Nephron progenitor cell (in vitro differentiated cells): ENCODE measurements around the gene NAPG.

Experiments used
- DNase-seq: peaks from one replicate; pipeline ENCODE4 v3.0.0; 2021
- H3K27ac Mint-ChIP-seq: 2 replicates; pipeline ENCODE4 v1.8.0; 2021; ENCODE audit warnings: mild to moderate bottlenecking, moderate library complexity, mixed read lengths
- H3K27me3 Mint-ChIP-seq: 2 replicates; pipeline ENCODE4 v1.8.0; 2021; ENCODE audit warnings: mild to moderate bottlenecking, low read depth, mixed read lengths; ENCODE audit not compliant: poor library complexity
- H3K36me3 Mint-ChIP-seq: 2 replicates; pipeline ENCODE4 v1.8.0; 2021; ENCODE audit warnings: low read depth, mixed read lengths
- H3K4me1 Mint-ChIP-seq: 2 replicates; pipeline ENCODE4 v1.8.0; 2021; ENCODE audit warnings: mixed read lengths
- H3K4me3 Mint-ChIP-seq: 2 replicates; pipeline ENCODE4 v1.8.0; 2021; ENCODE audit warnings: mild to moderate bottlenecking, moderate library complexity, mixed read lengths
- H3K9me3 Mint-ChIP-seq: 2 replicates; pipeline ENCODE4 v1.8.0; 2021; ENCODE audit warnings: mild to moderate bottlenecking, moderate library complexity, mixed read lengths
- CTCF ChIP-seq: fragments of 200-600 bp; sonication (generic); IDR thresholded peaks from 2 replicates; pipeline ENCODE4 v1.5.0; 2021; ENCODE audit warnings: antibody characterized with exemption

The NAPG gene

GRCh38 chr18:10521566-10521965 is 4.3 kb upstream of the NAPG start:
- Mint-ChIP-seq H3K4me3 (no peak overlapping the region), H3K4me1 (peaks cover 28% of the 10 kb centered on the region), H3K27ac (peak overlapping the region; percentile 7), H3K27me3 (peaks cover 2% of the 10 kb centered on the region), H3K9me3 (peaks cover 4% of the 10 kb centered on the region), H3K36me3 (no peaks in the 10 kb centered on the region)
- DNase-seq: no peak
- no peak for TF ChIP-seq CTCF

DNA sequence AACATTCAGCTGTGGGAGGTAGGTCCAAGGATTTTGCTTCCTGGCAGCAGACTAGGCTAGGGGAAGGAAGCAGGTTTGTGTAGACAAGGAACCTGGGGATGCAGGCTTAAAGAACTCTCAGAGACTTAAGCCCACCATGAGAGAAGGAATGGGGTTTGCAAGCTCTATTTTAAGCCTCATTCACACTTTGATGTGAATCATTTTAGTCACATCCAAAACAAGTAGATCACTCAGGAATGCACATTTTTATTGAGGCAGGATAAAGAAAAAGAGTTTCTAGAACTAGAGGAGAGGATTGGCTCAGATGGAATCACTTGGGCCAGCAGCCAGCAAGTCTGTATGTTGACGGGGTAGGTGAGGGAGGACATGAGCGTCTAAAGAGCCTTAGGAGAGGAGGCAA is 3.3 kb upstream of the NAPG start:
- no peak overlapping the region for H3K4me3 Mint-ChIP-seq
- H3K9me3 Mint-ChIP-seq: peaks cover 1% of the 10 kb centered on the region
- DNase-seq: no peak
- H3K27ac Mint-ChIP-seq: no peak overlapping the region
- no peaks in the 10 kb centered on the region for H3K36me3 Mint-ChIP-seq
- H3K4me1 Mint-ChIP-seq: peaks cover 38% of the 10 kb centered on the region
- H3K27me3 Mint-ChIP-seq: peaks cover 2% of the 10 kb centered on the region
- TF ChIP-seq CTCF: no peak

DNA sequence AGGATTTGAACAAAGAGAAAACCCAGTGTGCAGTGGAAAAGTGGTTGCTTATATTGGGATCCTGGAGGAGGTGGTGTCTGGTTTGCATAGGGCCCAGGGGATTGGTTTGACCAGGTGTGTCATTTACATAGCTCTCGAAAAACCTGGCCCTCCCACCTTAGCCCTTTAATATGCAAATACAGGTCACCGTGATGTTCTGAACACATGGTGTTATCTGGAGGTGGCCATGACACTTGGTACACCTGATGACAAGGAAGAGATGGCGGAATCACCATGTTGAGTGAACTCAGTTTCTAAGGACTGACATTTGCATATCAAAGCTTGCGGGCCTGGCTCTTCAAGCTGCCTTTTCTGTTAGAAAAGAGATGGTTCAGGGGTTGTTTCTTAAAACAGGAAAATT is 2.3 kb upstream of the NAPG start:
- Mint-ChIP-seq H3K4me3 (no peak overlapping the region), H3K4me1 (peaks cover 42% of the 10 kb centered on the region), H3K27ac (no peak overlapping the region), H3K36me3 (no peaks in the 10 kb centered on the region), H3K27me3 (peaks cover 2% of the 10 kb centered on the region), H3K9me3 (no peaks in the 10 kb centered on the region)
- TF ChIP-seq CTCF: no peak
- no peak for DNase-seq

DNA sequence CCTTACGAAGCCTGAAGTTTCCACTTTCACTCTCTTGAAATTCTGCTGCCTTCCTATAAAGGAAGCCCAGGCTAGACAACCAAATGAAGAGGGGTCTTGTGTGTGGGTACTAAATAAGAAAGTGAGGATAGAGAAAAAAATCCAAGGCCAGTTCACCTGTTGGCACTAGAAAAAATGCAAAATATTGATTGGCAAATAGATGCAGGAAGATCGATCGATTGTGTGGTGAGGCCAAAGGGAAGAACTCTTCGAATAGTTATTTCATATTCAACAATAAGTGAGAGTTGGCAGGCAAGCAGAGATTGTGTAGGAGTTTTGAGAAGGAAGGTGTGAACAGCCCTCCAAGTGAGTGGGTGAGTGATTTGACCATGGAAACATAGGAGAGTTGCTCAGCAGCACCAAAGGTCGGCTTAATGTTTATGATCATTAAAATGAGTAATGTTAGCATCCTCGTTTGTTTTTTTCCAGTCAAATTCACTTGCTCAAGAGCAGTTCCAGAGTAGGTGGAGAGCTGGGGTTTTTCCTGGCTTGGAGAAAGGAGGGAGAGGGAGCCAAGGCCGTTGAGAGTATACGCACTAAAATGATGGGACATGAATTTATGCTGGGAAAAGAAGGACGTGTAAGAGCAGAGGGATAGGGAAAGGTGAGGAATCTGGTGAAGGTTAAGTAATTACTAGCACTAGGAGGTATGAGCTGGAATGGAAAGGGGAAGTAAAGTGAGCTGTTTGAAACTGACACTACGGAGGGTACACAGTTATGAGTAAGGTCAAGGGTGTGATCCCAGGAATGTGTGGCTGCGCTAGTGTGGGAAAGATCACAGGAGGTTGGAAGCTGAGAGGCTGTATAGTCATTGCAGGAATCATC is 1.1 kb upstream of the NAPG start:
- peaks cover 40% of the 10 kb centered on the region for H3K4me1 Mint-ChIP-seq
- no peaks in the 10 kb centered on the region for H3K36me3 Mint-ChIP-seq
- no peak for TF ChIP-seq CTCF
- peak overlapping the region; percentile 95 for H3K4me3 Mint-ChIP-seq
- H3K27ac Mint-ChIP-seq: no peak overlapping the region
- no peak for DNase-seq
- no peaks in the 10 kb centered on the region for H3K9me3 Mint-ChIP-seq
- H3K27me3 Mint-ChIP-seq: no peaks in the 10 kb centered on the region

DNA sequence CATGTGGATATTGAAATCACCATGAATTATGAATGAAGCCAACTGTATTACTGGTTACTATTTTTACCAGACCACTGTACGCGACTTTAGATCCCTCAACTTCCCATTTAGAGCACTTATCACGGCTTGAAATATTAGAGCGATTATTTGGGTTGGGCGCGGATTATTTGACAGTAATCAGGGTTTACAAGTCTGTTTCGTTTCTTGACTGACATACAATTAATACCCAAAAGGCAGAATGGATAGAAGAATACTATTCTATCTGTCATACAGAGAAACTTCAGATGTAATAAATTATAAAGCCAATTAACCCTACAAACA is 496 bp upstream of the NAPG start:
- peaks cover 42% of the 10 kb centered on the region for H3K4me1 Mint-ChIP-seq
- H3K36me3 Mint-ChIP-seq: no peaks in the 10 kb centered on the region
- no peak for DNase-seq
- no peaks in the 10 kb centered on the region for H3K9me3 Mint-ChIP-seq
- no peak for TF ChIP-seq CTCF
- H3K27me3 Mint-ChIP-seq: no peaks in the 10 kb centered on the region
- H3K27ac Mint-ChIP-seq: no peak overlapping the region
- H3K4me3 Mint-ChIP-seq: peak overlapping the region; percentile 95

- Mint-ChIP-seq H3K36me3 (no peaks in the 10 kb centered on the region), H3K27me3 (no peaks in the 10 kb centered on the region), H3K4me3 (peak overlapping the region; percentile 94), H3K4me1 (peaks cover 48% of the 10 kb centered on the region), H3K27ac (peak overlapping the region; percentile 96), H3K9me3 (no peaks in the 10 kb centered on the region)
- no peak for DNase-seq
- no peak for TF ChIP-seq CTCF
Measured at GRCh38 chr18:10526561-10526949, 728 bp downstream of the NAPG start.
